ENCODE results near the gene HDLBP.
"Not testable (repeated sequence)": the region's sequence is repeated elsewhere in the genome, so short reads cannot be mapped to it uniquely, and the experiment has no call there.

HDLBP gene

DNA sequence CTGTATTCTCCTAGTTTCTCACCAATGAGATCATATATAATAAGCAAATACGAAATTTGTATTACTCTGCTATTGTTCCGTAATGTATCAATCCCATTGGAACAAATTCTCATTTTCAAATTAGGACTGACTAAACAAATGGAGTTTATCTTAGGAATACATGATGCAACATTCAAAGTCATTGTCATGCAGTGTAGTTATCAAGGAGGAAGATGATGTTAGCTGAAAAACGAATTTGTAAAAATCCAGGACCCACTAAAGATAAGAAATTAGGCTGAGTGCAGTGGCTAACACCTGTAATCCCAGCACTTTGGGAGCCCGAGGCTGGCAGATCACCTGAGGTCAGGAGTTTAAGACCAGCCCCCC is 15.1 kb upstream of the HDLBP start:
- in situ Hi-C loops (cut with MboI; ENCODE audit: low sequenced_read_pairs), result no loop called here

DNA sequence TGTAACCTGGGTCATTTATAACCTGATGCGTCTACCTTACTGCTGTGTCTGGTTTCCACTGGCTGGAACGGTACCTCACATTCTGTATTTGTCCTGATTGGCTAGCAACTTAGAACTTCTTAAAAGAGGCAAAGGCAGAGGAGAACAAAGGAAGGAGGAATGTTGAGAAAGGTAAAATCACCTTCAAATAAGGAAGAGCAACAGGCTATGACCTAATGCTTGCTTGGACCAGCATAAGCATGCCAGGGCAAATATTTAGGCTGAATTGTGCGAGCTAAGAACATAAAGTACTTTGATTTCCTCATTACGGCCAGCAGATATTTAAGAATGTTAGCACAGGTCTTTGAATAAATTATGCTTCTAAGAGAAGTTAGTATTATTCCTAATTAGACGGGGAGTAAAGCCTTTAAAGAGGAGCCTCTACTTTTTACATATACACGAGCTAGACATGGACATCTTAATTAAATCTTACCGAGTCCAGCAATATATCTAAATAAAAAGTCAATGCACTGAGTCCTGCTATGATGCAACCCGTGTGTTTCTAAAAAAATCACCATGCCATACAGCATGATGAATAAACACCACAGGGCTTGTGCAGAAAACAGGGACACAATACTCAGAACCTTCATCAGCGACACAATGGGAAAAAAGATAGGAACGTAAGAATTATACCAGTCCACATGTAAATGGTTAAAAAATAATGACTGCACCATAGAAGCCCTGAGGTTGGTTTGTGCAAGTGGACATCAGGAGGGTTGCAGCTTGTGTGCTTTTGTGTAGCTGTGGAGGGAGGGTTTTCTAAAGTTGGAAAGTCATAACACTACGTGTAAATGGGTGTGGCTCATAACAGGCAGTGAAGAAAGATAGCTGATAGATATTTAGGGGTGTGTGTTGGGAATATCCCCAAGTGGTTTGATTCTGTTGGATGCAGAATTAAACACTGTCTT is 14.5 kb upstream of the HDLBP start:
- in situ Hi-C loops (cut with MboI; ENCODE audit: low sequenced_read_pairs), result no loop called here

DNA sequence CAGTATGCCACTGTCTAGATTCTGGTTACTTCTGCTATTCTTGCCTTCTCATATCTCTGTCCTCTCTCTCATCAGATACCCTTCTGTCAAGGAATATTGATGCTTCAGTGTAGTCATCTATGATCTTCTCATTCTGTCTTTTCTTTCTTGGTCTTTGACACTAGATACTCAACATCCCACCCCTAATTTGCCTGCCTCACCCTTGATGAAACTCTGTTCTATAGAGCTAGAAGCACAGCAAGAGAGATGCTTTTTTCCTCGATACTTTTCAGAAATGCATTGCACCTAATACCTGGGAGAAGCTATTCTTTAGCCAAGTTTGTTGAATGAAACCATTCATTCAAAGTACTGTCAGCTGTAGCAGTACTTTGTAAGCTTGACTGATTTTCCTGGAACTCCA is 9.8 kb upstream of the HDLBP start:
- in situ Hi-C loops (cut with MboI; ENCODE audit: low sequenced_read_pairs), result no loop called here

DNA sequence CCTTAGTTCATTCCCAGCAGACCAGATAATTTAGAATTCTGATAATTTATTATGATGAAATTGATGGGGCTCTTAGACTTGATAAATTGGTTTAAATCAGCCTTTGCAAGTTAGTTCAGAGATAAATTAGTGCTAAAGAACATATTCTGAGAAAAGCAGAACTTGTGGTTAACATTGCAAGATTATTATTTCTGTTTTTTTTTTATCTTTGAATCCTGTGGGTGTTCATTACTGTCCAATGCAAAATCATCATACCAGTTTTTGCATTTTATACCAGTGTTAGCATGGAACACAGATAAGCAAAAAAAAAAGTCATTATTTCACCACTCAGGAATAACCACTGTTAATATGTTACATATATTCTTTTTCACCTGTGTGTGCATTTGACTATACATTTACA is 9.3 kb upstream of the HDLBP start:
- in situ Hi-C loops (cut with MboI; ENCODE audit: low sequenced_read_pairs), result no loop called here

DNA sequence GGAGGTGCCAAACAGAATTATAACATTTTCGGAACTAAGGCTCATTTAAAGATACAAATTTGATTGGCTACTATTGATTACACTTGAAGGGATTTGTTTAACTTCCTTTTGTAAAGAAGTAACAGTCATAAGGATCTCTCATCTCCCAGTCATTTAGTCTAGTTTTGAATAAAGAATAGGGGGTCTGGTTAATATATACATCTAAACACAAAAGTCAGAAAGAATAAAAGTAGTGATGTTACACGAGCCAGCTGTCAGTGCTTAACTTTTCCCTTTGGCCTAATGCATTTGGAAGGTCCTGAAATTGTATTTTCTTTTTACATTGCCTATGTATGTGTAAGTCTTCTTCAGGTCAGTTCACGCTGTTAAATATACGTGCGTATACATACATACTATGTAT is 8.3 kb upstream of the HDLBP start:
- in situ Hi-C loops (cut with MboI; ENCODE audit: low sequenced_read_pairs), result no loop called here

DNA sequence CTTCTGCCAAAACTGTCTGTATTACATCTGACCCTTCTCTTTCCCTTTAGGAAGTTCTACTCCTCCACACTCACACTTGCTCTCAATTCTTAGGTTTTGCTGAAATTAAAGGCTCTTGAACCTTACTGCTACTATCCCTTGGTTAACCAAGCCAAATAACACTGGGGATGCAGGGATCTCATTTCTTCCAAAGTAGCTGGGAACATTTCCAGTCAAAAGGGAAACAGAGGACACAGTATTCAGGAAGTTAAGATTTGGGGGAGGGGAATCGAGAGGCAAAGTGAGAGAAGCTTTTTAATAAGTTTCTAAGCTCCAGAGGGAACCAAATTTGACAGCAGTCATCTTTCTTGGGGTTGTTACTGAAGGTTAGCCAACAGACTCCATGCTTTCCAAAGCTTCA is 6.4 kb upstream of the HDLBP start:
- in situ Hi-C loops (cut with MboI; ENCODE audit: low sequenced_read_pairs), result no loop called here

DNA sequence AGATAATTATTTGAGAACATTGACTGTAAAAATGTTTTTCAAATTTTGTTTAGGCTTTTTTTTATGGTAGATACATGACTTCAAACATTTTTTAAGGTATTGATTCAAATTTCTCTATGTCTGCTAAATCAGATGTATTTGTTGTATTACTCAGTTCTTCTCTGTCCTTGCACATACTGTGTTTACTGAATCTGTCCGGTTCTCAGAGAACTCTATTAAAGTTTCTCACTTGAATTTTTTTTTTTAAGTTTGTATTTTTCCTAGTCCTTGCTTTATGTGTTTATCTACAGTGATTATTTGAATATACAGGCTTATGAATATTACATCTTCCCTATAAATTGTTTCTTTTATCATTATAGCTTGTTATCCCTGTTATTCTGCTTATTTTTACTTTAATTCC is 5.6 kb upstream of the HDLBP start:
- in situ Hi-C loops (cut with MboI; ENCODE audit: low sequenced_read_pairs), result no loop called here

DNA sequence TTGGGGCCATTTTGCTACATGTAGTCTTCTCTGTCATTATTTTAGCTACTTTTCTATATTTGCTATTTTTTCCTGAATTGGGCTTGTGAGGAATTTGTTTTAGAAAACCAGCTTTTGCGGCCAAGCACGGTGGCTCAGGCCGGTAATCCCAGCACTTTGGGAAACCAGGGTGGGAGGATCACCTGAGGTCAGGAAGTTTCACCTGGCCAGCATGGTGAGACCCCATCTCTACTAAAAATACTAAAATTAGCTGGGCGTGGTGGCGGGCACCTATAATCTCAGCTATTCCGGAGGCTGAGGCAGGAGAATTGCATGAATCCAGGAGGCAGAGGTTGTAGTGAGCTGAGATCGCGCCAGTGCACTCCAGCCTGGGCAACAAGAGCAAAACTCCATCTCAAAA is 4.9 kb upstream of the HDLBP start:
- in situ Hi-C loops (cut with MboI; ENCODE audit: low sequenced_read_pairs), result no loop called here

DNA sequence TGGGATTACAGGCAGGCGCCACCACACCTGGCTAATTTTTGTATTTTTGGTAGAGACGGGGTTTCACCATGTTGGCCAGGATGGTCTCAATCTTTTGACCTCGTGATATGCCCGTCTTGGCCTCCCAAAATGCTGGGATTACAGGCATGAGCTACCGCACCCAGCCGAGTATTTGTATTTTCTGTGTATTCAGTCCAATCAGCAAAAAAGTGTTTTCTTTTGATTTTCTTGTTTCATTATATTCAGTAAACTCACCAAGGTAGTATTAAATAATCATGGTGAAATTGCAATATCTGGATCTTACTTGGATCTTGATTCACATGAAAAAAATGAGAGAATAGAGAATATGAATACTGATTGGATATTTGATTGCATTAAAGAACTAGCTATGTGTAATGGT is 3.4 kb upstream of the HDLBP start:
- in situ Hi-C loops (cut with MboI; ENCODE audit: low sequenced_read_pairs), result not testable (repeated sequence)

DNA sequence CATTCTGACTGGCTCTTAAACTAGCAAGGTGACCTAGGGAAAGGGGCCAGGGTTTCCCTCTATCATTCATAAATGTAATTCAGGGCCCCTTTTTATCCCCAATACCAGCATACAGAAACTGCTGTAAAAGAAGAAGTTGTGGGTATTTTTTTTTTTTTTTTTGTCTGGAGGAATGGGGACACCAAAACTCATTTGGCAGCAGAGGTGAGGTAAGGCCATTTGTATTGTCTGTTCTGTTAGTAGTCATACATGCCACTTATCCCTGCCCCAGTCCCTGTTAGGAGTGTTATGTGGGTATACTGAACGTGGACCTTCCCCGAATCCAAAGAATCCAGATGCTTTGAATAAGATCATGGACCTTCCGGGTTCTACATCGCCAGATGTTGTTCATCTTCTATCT is 1.9 kb upstream of the HDLBP start:
- in situ Hi-C loops (cut with MboI; ENCODE audit: low sequenced_read_pairs), result no loop called here

DNA sequence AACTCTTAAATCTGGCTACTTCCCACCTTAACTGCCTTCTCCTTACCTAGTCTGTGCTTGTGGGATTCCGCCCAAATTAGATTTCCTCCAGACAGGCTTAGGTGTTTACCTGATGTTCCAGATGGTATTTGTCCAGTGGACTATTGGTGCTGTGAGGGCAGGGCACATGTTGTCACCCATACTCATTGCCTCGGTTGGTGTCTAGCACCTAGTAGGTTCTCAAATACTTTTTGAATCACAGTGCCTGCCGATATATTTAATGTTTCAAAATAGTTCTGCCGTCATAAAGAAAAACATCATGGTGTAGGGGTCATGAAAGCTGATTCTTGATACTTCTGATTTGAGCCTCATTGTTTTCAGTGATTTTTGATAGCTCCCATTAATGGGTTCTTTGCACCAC is 1.4 kb upstream of the HDLBP start:
- in situ Hi-C loops (cut with MboI; ENCODE audit: low sequenced_read_pairs), result no loop called here

DNA sequence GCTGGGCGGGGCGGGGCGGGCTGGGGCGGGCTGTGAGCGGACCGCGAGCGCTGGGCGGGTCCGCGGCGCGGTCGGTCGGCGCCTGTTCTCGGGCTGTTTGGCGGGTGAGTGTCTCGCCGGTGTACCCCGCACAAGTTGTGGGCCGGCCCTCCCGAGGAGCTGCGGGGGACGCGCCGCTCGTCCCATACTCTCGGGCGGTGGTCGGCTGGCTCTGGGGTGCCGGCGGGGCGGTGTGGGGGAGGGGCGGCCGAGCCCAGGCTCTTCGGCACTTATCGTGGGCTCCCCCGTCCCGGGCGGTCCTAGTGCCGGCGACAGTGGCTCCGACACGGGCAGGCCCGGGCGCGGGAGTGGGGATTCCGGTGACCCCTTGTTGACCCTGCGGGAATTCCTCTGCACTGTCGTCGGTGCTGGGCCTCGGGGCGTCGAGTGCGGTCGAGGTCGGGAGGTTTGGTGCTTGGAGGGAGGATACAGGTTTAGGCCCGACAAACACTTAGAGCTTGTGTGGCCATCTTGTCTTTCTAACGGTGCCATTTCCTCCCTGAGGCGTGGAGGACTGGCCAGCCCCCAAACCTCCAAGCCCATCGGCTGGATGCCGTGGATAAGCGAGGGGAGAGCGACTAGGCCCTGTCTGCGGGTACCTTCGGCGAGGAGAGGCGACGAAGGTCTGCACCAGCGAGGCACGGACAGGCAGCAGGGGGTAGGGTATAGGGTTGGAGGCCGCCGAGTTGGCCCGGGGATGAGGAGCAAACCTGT is 583 bp upstream of the HDLBP start, which contains the start of gene SEPTIN2:
SEPTIN2 (plus strand) TSS at position 47 of the 753 bp plus-strand sequence. CDS start 8,308 bp downstream, outside the sequence.
- in situ Hi-C loops (cut with MboI; ENCODE audit: low sequenced_read_pairs), result no loop called here

DNA sequence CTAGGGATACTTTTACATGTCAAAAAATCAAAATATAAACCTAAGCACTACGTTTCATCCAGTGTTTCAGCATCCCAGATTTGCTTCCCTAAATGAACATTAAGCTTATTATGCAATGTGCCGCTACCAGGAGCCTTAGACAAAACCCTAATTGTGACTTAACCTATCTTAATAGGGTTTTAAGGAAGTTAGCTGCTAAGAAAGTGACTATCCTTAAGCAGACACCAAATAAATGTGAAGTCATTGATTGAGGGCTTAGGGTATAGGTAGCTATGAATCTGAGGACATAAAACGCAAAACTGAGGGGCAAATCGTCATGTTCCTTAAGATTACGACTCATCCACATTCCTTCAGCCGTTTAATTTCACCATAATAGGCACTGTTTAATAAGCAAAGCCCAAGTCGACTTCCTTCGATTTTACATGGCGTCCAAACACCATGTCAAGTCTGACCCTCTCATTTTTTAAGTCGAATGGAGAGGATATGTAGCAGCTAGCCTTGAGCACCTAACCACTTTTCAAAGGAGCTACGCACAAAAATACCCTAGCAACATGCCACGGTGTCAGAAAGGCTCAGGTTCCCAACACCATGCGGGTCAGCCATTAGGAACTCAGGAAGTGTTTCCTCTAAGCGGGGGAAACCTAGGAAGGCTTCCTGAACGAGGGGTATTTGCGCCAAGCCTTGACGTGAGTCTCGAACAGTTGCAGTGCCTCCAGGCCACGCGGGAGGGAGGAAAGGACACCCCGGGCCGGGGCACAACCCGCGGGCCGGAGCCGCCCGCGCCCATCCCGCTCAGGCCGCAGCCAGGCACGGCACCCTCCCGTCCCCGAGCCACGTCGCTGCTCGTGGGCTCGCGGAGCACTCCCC is 1.0 kb downstream of the HDLBP start:
- in situ Hi-C loops (cut with MboI; ENCODE audit: low sequenced_read_pairs), result no loop called here

DNA sequence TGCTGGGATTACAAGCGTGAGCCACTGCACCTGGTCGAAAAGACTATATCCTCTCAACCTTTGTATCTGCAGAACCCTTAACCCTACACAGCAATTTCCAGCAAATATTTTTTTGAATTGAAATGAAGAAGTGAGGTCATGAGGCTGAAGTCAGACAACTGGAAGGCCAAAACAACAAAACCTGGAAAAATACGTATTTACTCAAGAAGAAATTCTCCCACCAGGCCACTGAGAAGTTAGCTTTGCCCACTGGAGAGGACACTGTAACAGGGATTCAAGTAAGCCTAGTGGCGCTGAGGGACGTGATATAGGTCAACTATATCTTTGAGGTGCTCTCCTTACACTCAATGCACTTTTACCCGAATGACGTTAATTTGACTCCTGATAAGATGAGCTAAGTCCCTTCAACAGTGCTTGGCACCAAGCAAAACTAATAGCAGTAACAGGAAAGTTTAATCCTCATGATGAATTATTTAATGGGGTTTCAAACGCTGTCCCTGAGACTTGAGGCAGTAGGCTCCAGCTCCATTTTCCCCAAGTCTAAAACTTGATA is 1.9 kb downstream of the HDLBP start:
- in situ Hi-C loops (cut with MboI; ENCODE audit: low sequenced_read_pairs), result no loop called here

DNA sequence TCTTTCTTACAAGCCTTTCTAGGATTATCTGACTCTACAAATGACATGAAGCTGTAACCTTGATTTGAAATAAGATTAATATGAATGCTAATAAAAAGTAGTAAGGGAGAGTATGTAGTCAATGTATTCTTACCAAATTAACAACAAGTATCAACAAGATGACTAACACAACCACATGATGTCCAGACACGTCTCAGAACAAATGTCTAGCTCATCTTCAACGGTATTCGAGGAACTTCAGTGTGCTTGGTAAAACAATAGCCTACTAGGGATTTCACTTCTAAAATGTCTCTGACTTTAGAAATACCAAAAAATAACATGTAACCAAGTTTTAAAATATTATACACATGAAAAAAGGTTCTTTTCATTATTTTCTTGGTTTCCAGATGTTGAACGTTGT is 3.4 kb downstream of the HDLBP start:
- in situ Hi-C loops (cut with MboI; ENCODE audit: low sequenced_read_pairs), result no loop called here

DNA sequence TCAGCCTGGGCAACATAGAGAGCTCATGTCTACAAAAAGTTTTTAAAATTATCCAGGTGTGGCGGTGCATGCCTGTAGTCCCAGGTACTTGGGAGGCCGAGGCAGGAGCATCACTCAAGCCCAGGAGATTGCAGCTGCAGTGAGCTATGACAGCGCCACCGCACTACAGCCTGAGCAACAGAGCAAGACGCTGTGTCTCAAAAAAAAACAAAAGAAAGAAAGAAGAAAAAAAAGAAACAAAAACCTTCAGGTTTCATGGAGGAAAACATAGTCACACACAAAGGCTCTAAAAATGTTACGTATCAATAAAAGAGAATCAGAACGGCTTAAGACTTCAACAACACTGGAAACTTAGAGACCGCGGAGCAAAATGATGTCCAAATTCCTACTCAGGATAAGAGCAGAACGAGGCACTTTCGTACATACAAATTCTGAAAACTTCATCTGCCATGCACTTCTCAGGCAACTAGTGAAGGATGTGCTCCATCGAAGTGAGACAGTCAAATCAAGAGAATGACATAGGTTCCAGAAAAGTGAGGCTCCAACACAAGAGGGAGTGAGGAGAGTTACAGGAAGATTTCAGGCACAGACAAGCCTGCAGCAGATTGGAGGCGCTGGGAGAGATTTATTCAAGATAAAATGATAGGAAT is 4.4 kb downstream of the HDLBP start:
- in situ Hi-C loops (cut with MboI; ENCODE audit: low sequenced_read_pairs), result no loop called here

DNA sequence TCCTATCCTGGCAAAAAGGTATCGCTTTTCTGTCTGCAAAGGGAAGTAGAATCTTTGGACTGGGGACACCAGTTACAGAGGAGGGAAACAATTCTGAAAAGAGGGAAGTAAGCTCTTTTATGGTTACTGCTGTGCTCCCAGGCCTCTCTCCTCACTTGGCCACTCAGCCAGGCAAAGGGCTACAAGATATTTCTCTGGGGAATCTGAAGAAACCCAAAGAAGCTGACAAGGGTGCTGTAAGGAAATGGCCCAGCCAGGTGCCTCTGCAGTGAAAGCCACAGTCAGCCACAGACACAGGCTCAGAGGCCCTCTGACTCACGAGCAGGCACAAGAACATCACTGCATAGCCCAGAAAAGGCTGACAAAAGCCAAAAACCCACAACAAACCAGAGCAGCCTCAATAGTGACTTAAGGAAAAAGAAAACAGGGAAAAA is 5.8 kb downstream of the HDLBP start:
- in situ Hi-C loops (cut with MboI; ENCODE audit: low sequenced_read_pairs), result no loop called here

DNA sequence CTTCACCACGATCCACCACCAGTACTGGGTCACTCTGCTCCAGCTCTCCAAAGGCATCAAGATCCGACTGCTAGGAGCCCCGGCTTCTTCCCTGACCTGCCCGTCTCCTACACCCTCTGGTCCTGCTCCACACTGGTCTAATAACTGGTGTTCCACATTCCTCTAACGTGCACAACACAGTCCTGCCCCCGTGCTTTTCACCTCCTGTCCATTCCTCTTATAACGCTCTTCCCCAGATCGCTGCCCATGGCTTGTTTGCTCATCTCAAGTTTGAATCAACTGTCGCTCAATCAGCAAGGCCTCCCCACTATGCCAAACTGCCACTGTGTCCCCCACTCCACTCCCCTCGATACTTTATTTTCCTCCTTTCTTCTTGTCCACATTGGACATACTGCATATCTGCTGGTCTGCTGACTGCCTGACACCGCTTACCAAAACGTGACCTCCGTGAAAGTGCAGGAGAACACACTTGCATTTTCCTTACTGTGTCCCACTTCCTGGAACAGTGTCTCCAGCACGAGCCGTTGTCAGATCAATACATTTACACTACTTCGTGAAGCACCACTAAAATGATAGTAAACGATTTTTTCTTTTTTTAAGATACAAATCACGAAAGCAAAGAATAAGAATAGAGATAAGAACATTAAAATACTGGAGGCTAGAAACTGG is 6.5 kb downstream of the HDLBP start:
- in situ Hi-C loops (cut with MboI; ENCODE audit: low sequenced_read_pairs), result no loop called here

DNA sequence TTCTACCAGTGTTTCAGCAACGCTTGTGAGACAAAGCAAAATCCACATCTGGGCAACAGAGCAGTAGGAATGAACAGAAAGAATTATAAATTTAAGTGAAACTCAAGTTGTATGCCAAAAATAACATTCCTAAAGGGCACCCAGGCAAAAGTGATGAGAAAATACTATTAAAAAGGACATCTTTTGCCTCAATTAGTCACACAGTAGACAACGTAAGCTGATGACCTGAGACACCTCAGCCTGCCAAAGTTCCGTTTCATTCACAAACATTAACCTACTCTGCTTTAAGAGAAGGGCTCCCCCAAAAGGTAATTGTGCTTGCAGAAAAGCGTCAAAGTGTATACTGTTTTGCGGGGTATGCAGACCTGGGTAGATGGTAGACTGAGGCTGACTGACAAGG is 7.2 kb downstream of the HDLBP start:
- in situ Hi-C loops (cut with MboI; ENCODE audit: low sequenced_read_pairs), result no loop called here

DNA sequence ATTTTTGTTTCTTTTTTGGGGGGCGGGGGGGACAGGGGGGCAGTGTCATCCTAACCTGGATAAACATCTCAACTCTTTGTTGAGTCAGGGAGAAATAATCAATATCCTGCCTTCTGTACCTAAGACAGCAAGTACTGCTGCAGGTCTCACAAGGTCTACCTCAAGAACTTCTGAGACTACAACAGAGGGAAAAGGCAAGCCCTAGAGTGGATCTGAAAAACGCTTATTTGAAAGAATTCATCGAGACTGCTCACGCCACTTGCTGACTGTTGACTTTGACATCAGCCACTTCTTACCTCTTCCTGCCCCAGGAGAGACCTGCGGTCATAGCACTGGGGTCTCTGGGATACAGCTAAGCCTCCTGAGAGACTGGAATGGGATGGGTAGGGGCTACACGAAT is 8.4 kb downstream of the HDLBP start:
- in situ Hi-C loops (cut with MboI; ENCODE audit: low sequenced_read_pairs), result no loop called here

All from HL-60/S4 (cell line).